Activated CD8-positive, alpha-beta T cell treated with anti-CD3 and anti-CD28 coated beads for 36 hours (primary cell): ENCODE data around the gene L1CAM. TPM values are rescaled to one million over a fixed set of nuclear protein-coding genes. Genes with fewer than 3 reads are reported as not detected.

ENCODE experiments used
- ATAC-seq: fragments of 200-7000 bp; cut with Tn5 transposase; one replicate; pipeline ENCODE4 v1.10.0; 2021; ENCODE audit warnings: mild to moderate bottlenecking, moderate library complexity
- CTCF ChIA-PET: fragments of 350-600 bp; sonication (Branson Sonifier 250); formaldehyde crosslinking; loops from one replicate; lab custom pipeline; 2021; ENCODE audit warnings: antibody characterized with exemption; lab: Charles Lee
- POLR2A ChIA-PET: fragments of 350-600 bp; sonication (Branson Sonifier 250); formaldehyde crosslinking; loops from one replicate; lab custom pipeline; 2021; ENCODE audit warnings: antibody characterized with exemption; lab: Charles Lee
- DNase-seq: peaks from one replicate; pipeline ENCODE4 v3.0.0-alpha.2; 2020
- H3K27ac Mint-ChIP-seq: one replicate; pipeline ENCODE4 v1.8.0; 2021; ENCODE audit warnings: mild to moderate bottlenecking, mixed read lengths
- H3K27me3 Mint-ChIP-seq: one replicate; pipeline ENCODE4 v1.8.0; 2021; ENCODE audit warnings: mixed read lengths
- H3K36me3 Mint-ChIP-seq: one replicate; pipeline ENCODE4 v1.8.0; 2021; ENCODE audit warnings: low read depth, mixed read lengths
- H3K4me1 Mint-ChIP-seq: one replicate; pipeline ENCODE4 v1.8.0; 2021; ENCODE audit warnings: low read depth, mixed read lengths
- H3K4me3 Mint-ChIP-seq: one replicate; pipeline ENCODE4 v1.8.0; 2021; ENCODE audit warnings: mild to moderate bottlenecking, moderate library complexity, mixed read lengths
- H3K9me3 Mint-ChIP-seq: one replicate; pipeline ENCODE4 v1.8.0; 2021; ENCODE audit warnings: mixed read lengths
- intact Hi-C: fragments of 100-400 bp; cut with micrococcal nuclease; formaldehyde crosslinking; loops from one replicate; pipeline ENCODE4 v1.10.0; 2022
- total RNA-seq, 2 experiments: library from RNA; stranded (reverse); gene quantifications; one replicate each; pipeline ENCODE4 v1.2.3, GENCODE V29; 2021
- TF ChIP-seq, protein P1 (sequence below): fragments of 200-600 bp; IDR thresholded peaks from one replicate; pipeline ENCODE4 v1.8.0; 2022; ENCODE audit warnings: antibody characterized with exemption, mild to moderate bottlenecking

Gene L1CAM, protein sequence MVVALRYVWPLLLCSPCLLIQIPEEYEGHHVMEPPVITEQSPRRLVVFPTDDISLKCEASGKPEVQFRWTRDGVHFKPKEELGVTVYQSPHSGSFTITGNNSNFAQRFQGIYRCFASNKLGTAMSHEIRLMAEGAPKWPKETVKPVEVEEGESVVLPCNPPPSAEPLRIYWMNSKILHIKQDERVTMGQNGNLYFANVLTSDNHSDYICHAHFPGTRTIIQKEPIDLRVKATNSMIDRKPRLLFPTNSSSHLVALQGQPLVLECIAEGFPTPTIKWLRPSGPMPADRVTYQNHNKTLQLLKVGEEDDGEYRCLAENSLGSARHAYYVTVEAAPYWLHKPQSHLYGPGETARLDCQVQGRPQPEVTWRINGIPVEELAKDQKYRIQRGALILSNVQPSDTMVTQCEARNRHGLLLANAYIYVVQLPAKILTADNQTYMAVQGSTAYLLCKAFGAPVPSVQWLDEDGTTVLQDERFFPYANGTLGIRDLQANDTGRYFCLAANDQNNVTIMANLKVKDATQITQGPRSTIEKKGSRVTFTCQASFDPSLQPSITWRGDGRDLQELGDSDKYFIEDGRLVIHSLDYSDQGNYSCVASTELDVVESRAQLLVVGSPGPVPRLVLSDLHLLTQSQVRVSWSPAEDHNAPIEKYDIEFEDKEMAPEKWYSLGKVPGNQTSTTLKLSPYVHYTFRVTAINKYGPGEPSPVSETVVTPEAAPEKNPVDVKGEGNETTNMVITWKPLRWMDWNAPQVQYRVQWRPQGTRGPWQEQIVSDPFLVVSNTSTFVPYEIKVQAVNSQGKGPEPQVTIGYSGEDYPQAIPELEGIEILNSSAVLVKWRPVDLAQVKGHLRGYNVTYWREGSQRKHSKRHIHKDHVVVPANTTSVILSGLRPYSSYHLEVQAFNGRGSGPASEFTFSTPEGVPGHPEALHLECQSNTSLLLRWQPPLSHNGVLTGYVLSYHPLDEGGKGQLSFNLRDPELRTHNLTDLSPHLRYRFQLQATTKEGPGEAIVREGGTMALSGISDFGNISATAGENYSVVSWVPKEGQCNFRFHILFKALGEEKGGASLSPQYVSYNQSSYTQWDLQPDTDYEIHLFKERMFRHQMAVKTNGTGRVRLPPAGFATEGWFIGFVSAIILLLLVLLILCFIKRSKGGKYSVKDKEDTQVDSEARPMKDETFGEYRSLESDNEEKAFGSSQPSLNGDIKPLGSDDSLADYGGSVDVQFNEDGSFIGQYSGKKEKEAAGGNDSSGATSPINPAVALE
- total RNA-seq = 1 to 10 TPM; 2.1 to 2.2 TPM

DNA sequence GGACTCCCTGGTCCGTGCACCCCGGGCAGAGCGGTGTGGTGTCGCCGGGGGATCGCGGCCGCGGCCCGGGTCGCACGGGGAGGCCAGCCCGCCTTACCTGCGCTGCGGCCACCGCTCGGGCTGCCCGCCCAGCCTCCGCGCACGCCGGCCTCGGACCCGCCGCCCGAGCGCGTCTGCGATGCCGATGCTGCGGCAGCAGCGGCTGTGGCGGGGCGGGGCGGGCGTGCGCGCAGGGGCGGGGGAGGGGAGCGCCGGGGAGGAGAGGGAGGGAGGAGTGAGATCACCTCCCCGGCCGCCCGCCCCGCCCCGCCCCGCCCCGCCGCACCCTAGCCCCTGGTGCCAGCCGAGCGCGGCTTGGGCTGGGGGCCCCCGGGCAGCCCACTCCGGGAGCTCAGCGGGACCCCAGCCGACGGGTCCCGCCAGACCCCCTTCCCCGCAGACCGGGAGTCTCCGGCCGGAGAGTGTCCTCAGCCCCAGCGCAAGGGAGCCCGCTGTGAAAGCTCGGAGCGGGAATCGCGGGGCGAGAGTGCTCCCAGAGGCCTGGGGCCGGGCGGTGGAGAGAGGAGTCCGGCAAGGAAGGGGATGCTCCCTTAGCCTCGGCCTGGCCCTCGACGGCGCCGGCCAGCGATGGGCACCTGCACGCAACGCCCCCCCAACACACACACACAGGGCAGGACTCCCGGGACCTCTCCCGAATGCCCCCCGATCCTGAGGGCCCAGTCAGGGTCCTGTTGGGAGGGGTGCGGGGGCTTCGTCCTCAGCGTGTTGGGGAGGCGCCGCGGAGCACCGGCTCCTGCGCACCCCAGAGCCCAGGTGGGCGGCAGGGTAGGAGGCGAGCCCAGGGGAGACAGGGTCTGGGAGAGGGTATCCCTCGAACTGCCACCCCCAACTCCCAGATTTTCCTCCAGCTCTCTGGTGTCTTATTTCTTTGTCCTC lies at the start of gene L1CAM:
Gene L1CAM, minus strand, starts transcription at position 206 of the 936 bp plus-strand sequence. CDS start 10,337 bp downstream, outside the sequence.
- ChIA-PET POLR2A (no interaction called here), CTCF (no interaction called here)
- TF ChIP-seq, protein P1, sequence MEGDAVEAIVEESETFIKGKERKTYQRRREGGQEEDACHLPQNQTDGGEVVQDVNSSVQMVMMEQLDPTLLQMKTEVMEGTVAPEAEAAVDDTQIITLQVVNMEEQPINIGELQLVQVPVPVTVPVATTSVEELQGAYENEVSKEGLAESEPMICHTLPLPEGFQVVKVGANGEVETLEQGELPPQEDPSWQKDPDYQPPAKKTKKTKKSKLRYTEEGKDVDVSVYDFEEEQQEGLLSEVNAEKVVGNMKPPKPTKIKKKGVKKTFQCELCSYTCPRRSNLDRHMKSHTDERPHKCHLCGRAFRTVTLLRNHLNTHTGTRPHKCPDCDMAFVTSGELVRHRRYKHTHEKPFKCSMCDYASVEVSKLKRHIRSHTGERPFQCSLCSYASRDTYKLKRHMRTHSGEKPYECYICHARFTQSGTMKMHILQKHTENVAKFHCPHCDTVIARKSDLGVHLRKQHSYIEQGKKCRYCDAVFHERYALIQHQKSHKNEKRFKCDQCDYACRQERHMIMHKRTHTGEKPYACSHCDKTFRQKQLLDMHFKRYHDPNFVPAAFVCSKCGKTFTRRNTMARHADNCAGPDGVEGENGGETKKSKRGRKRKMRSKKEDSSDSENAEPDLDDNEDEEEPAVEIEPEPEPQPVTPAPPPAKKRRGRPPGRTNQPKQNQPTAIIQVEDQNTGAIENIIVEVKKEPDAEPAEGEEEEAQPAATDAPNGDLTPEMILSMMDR = no peak
- no peaks in the 10 kb centered on the region for H3K9me3 Mint-ChIP-seq
- H3K4me1 Mint-ChIP-seq = peaks cover 2% of the 10 kb centered on the region
- peak; percentile 59 for ATAC-seq
- no peaks in the 10 kb centered on the region for H3K36me3 Mint-ChIP-seq
- H3K4me3 Mint-ChIP-seq = peak within 1 kb of the TSS; percentile 53
- H3K27me3 Mint-ChIP-seq = peaks cover 23% of the 10 kb centered on the region
- no peak within 1 kb of the TSS for H3K27ac Mint-ChIP-seq
- intact Hi-C loops = no loop called here
- no peak for DNase-seq

GRCh38 chrX:153935326-153935851 lies 49.4 kb upstream of the L1CAM start:
- ChIA-PET CTCF (interaction anchor here (0.9 to 1.8 kb wide), 3 partner anchors 12 to 33 kb away, joined by 3 to 5 read pairs (median 4); no protein-coding TSS in a partner anchor), POLR2A (interaction anchor here (1.0 to 8.0 kb wide), 5 partner anchors 9 to 32 kb away, joined by 3 to 52 read pairs (median 5); no protein-coding TSS in a partner anchor)
- Mint-ChIP-seq H3K9me3 (no peaks in the 10 kb centered on the region), H3K4me1 (peaks cover 42% of the 10 kb centered on the region), H3K4me3 (peak overlapping the region; percentile 68), H3K27me3 (no peaks in the 10 kb centered on the region), H3K36me3 (peaks cover 24% of the 10 kb centered on the region), H3K27ac (peak overlapping the region; percentile 68)
- DNase-seq (no peak), ATAC-seq (peak; percentile 8)
- intact Hi-C loops = no loop called here
- TF ChIP-seq, protein P1 = no peak

DNA sequence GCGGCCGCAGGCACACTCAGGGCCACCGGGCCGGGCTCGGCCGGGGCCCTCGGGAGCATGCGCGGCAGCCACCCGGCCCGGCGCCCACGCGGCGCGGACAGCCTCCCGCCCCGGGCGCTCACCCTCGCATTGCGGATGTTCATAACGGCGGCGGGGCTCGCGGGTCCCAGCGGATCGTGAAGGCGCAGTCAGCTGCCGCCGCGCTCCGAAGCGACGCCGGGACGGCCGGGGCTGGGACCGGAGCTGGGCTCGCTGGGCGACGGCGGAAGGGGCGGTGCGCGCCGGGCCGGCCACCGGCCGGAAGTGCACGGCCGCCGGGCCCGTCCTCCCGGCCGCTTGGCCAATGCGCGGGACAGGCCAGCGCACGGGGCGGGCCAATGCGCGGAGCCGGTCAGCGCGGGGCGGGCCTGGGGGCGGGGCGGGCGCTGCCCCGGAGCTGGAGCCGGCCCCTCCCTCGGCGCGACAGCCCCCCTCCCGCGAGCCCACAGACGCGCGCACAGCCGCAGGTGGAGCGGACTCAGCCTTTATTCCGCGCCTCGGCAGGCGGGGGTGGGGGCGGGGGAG lies 48.9 kb upstream of the L1CAM start, which contains the start of gene NAA10:
Gene NAA10, minus strand, starts transcription at position 276 of the 564 bp plus-strand sequence. Its CDS starts 133 bp downstream, at position 143.
- H3K9me3 Mint-ChIP-seq = no peaks in the 10 kb centered on the region
- ATAC-seq (peak; percentile 87), DNase-seq (peak; percentile 64)
- H3K4me1 Mint-ChIP-seq = peaks cover 39% of the 10 kb centered on the region
- CTCF ChIA-PET = interaction anchor here (0.7 to 1.7 kb wide), 4 partner anchors 11 to 33 kb away, joined by 3 to 7 read pairs (median 4); no protein-coding TSS in a partner anchor
- H3K36me3 Mint-ChIP-seq = peaks cover 24% of the 10 kb centered on the region
- TF ChIP-seq, protein P1 = no peak
- peak within 1 kb of the TSS; percentile 78 for H3K27ac Mint-ChIP-seq
- POLR2A ChIA-PET = interaction anchor here (1.3 to 8.0 kb wide), 6 partner anchors 10 to 36 kb away, joined by 3 to 52 read pairs (median 5); partner anchors contain the start of gene HCFC1
- H3K4me3 Mint-ChIP-seq = peak within 1 kb of the TSS; percentile 88
- no peaks in the 10 kb centered on the region for H3K27me3 Mint-ChIP-seq
- intact Hi-C loops = no loop called here
